ENCODE measurements around the gene TBC1D21.

TBC1D21 gene

DNA sequence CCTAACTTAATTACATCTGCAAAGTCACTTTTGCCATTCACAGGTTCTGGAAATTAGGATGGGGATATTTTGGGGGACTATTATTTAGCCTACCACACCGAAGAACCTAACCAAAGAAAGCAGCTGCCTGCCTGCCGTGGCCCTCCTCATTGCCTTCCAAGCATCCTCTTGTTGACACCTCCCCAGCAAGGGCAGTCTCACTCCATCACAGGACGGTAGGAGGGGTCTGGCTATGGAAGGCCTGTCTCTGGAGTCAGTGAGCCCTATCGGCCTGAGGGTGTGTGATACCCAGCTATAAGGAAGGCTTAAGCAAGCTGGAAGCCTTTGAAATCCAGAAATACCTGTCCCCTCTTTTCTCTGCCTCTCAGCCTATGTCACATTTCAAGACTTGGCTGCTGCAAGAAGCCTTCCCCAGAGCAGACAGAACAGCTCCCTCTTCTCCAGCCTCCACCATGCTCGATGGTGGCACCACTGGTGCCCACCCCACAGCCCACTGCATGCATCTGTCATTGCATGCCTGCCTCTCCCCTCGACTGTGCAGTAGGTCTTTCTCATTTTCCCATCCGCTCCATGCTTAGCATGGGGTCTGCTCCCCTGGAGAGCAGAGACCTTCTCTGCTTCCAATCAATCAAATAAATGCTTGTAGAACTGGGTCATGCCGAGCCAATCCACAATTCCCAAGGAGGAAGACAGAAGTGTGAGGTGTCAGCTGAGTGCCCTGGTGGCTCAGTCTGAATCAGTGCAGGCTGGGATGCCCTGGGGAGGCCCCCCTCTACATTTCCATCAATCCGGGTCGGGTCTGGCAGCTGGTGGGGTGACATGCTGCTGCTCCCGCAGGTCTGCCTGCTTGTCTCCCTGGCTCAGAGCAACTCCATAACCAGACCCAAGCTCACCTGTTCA lies 29.0 kb downstream of the TBC1D21 start:
- H3K4me3 ChIP-seq (ENCODE audit: low read depth, low read length) = no peak overlapping the region
- TF ChIP-seq, protein P1, sequence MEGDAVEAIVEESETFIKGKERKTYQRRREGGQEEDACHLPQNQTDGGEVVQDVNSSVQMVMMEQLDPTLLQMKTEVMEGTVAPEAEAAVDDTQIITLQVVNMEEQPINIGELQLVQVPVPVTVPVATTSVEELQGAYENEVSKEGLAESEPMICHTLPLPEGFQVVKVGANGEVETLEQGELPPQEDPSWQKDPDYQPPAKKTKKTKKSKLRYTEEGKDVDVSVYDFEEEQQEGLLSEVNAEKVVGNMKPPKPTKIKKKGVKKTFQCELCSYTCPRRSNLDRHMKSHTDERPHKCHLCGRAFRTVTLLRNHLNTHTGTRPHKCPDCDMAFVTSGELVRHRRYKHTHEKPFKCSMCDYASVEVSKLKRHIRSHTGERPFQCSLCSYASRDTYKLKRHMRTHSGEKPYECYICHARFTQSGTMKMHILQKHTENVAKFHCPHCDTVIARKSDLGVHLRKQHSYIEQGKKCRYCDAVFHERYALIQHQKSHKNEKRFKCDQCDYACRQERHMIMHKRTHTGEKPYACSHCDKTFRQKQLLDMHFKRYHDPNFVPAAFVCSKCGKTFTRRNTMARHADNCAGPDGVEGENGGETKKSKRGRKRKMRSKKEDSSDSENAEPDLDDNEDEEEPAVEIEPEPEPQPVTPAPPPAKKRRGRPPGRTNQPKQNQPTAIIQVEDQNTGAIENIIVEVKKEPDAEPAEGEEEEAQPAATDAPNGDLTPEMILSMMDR (IDR thresholded peaks at IDR 0.05; ENCODE audit: control insufficient read depth, extremely low read depth, insufficient read depth) = no peak
- DNase-seq (ENCODE audit: low read depth) = no peak

DNA sequence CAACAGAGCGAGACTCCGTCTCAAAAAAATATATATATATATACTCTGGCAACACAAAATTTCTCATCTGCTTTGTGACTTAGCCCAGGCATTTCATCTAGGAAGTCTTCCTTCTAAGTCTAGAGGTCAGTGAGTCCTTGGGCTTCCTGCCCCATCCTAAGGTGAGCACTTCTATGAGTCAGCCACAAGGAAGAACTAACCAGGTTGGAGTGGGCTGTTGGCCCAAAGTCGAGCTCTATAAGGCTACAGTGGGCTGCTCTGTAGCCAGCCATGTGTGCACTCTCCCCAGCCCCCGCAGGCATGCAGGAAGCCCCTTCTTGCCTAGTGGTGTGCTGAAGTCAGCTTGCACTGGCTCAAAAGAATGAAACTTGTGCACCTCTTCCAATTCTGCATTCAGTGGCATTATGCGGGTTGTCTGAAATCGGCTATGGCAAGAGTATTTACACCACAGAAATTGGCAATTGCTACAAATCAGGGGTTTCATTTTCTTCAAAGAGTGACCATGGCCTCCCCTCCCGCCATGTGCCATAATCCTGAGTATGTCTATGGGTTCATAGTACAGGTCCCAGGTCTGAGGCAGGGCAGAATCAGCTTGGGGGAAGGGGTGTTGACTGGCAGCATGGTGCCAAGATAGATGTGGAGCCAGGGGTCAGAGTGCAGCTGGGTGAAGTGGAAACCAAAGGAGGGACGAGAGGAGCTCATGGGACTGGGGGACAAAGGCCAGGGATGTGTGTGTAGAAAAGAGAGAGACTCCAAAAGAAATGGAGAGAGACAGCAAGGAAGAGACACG lies 30.9 kb downstream of the TBC1D21 start:
- H3K4me3 ChIP-seq (ENCODE audit: low read depth, low read length) = no peak overlapping the region
- TF ChIP-seq, protein P1 (IDR thresholded peaks at IDR 0.05; ENCODE audit: control insufficient read depth, extremely low read depth, insufficient read depth) = no peak
- no peak for DNase-seq (ENCODE audit: low read depth)

DNA sequence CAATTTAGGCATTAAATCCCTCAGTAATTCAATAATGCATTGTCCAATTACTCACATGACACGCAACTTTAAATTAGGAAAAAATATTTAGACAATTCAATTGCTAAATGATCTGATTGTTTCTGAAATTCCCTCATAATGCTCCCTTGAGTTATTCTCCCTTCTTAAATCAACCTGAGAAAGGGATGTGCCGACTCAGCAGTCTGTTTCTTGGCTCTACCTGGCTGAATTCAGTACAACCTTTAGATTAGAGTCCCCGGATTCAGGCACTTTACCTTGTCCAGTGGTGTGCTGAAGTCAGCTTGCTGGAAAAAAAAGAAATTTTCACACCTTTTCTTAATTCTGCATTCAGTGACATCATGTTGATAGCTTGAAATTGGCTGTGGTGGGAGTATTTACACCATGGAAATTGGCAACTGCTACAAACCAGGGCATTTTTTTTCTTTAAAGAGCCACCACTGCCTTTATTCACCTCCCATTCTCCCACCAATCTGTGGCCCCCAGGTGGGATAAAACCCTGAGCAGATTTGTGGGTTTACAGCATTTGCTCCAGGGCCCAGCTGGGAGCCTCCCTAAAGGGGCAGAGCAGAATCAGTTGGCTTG lies 32.0 kb downstream of the TBC1D21 start:
- no peak for DNase-seq (ENCODE audit: low read depth)
- no peak overlapping the region for H3K4me3 ChIP-seq (ENCODE audit: low read depth, low read length)
- TF ChIP-seq, protein P1 (IDR thresholded peaks at IDR 0.05; ENCODE audit: control insufficient read depth, extremely low read depth, insufficient read depth) = no peak

DNA sequence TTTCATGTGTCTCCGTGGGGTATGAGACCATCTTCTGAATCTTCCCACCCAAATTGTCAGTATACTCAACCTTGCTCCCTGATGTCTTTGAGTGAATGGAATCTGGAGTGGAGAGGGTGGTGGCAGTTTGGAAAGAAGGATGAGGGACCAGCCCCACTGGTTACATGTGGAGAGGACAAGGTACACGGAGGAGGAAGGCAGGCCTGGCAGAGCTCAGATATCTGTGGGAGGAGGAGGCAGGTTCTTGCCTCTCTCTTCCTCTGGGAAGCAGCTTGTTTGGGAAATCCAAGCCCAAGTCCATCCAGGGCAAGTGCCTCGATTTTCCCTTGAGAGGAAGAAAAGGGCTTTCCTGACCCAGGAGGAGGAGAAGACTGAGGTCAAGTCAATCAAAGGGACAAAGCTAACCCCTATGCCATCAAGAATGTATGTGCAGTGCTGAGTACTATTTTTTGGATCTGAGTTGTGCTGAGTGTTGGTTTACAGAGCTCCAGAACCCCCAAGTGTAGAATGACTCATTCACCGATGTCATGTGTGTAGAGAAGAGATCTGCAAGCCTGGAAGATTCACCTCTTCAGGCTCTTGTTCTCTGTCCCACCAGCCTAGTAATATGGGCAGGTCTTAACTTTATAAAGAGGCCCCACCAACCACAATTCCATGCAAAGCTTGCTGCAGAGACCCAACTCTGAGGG lies 33.1 kb downstream of the TBC1D21 start:
- DNase-seq (ENCODE audit: low read depth) = no peak
- no peak overlapping the region for H3K4me3 ChIP-seq (ENCODE audit: low read depth, low read length)
- TF ChIP-seq, protein P1 (IDR thresholded peaks at IDR 0.05; ENCODE audit: control insufficient read depth, extremely low read depth, insufficient read depth) = no peak

DNA sequence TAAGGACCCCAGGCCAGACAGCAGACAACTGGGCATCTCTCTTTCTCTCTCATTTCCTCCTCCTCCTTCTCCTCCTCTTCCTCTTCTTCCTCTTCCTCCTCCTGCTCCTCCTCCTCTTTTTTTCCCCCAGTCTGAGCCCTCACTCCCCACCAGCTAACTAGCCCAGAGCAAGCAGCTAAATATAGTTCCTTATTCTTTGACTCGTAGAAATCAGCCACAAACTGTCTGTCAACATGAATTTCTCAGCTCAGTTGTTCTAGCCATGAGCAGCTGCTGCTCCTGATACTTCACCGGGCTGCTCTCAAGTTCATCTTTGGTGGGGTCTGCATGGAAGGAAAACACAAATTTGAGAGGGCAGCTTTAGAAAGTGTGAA lies 33.7 kb downstream of the TBC1D21 start:
- no peak overlapping the region for H3K4me3 ChIP-seq (ENCODE audit: low read depth, low read length)
- DNase-seq (ENCODE audit: low read depth) = no peak
- TF ChIP-seq, protein P1 (IDR thresholded peaks at IDR 0.05; ENCODE audit: control insufficient read depth, extremely low read depth, insufficient read depth) = no peak

DNA sequence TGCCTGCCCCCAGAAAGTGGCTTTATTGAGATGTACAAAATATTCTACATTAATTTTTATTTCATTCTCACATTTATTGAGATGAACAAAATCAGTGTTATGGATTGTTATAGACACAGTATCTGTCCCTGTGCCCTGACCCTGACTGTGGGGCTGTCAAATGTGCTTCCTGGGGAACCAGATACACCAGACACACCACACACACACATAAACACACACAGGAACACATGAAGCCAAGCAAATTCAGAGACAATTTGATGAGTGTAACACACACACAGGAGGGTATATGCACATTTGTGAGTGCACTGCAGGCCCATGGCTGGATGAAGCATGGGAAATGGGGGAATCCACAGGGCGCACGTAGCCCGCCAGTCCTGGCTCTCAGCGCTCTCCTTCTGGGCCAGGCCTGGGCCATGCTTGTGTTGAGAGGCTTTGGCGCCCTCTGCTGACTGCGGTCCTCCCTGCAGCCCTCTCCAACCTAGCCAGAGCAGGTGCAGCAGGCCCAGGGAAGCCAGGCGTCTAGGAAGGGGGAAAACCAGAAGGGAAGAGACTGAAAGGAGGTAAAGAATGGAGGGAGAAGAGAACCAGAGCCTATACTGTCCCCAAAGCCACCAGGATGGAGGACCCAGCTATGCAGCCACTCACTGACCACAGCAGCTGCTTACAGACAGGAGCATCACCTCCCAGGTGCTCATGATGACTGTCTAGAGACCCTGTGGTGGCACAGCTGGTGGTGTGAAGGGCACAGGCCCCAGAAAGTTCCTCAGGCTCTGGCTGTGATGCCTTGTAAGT lies 34.9 kb downstream of the TBC1D21 start:
- TF ChIP-seq, protein P1 (IDR thresholded peaks at IDR 0.05; ENCODE audit: control insufficient read depth, extremely low read depth, insufficient read depth) = peak; percentile 98
- DNase-seq (ENCODE audit: low read depth) = no peak
- H3K4me3 ChIP-seq (ENCODE audit: low read depth, low read length) = no peak overlapping the region

Measured in LNCaP clone FGC (cell line).